Measurements from ENCODE around the gene PBX2. TPM values are rescaled to one million over a fixed set of nuclear protein-coding genes. Genes with fewer than 3 reads are reported as not detected.
"Not testable (repeated sequence)": the region's sequence is repeated elsewhere in the genome, so short reads cannot be mapped to it uniquely, and the experiment has no call there.

The PBX2 gene
- total RNA-seq, 1 donor from 2014 or later = 89.2 TPM

DNA sequence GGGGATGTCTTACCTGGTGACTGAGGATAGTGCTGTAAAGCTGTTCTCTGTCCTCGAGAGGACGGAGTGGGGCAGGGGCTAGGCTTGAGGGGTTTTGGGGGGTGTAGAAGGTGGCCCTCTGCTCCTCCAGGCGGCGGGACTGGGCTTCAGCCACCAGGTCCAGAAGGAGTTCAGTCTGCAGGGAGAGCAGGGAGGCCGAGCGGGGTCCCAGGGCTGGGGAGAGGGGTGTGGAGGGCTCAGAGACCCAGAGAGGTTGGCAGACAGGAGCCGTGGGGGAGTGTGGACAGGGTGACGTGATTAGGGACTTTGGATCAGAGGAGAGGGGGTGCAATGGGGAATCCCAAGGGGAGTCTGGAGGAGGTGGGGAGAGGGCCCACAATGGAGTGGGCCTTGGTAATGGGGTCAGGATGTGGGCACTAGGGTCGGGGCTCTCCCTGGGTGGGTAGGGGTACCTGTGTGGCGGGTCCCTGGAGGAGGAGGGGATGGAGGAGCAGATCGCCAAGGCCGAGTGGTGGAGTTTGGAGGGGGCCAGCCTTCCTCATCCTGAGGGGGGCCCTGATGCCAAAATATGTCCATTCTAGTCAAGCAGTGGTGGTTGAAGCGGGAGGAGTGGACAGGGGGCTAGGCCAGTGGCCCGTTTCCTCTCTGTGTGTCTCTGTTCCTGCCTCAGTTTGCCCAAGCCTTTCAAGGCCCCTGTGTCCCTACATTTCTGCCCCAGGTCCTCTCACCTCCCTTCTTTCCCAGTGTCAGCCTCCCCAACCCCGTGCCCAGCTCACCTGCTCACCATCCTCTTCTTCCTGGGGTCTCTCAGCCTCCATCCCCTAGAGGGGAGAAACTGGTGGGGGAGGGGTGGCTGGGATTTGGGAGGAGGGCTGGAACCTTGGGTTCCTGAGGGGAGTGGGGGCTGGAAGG lies 1.9 kb upstream of the PBX2 start:
- H3K27me3 ChIP-seq (ENCODE audit: low read depth) = no peaks in the 10 kb centered on the region
- no peaks in the 10 kb centered on the region for H3K9me3 ChIP-seq
- H3K4me1 ChIP-seq = peaks cover 73% of the 10 kb centered on the region
- TF ChIP-seq, protein P1, sequence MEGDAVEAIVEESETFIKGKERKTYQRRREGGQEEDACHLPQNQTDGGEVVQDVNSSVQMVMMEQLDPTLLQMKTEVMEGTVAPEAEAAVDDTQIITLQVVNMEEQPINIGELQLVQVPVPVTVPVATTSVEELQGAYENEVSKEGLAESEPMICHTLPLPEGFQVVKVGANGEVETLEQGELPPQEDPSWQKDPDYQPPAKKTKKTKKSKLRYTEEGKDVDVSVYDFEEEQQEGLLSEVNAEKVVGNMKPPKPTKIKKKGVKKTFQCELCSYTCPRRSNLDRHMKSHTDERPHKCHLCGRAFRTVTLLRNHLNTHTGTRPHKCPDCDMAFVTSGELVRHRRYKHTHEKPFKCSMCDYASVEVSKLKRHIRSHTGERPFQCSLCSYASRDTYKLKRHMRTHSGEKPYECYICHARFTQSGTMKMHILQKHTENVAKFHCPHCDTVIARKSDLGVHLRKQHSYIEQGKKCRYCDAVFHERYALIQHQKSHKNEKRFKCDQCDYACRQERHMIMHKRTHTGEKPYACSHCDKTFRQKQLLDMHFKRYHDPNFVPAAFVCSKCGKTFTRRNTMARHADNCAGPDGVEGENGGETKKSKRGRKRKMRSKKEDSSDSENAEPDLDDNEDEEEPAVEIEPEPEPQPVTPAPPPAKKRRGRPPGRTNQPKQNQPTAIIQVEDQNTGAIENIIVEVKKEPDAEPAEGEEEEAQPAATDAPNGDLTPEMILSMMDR (IDR thresholded peaks at IDR 0.05) = no peak
- no peak for DNase-seq
- intact Hi-C loops (cut with DNase I) = no loop called here
- ATAC-seq = no peak
- H3K4me3 ChIP-seq = peak overlapping the region; percentile 76
- peaks cover 16% of the 10 kb centered on the region for H3K36me3 ChIP-seq
- peak overlapping the region; percentile 91 for H3K27ac ChIP-seq

DNA sequence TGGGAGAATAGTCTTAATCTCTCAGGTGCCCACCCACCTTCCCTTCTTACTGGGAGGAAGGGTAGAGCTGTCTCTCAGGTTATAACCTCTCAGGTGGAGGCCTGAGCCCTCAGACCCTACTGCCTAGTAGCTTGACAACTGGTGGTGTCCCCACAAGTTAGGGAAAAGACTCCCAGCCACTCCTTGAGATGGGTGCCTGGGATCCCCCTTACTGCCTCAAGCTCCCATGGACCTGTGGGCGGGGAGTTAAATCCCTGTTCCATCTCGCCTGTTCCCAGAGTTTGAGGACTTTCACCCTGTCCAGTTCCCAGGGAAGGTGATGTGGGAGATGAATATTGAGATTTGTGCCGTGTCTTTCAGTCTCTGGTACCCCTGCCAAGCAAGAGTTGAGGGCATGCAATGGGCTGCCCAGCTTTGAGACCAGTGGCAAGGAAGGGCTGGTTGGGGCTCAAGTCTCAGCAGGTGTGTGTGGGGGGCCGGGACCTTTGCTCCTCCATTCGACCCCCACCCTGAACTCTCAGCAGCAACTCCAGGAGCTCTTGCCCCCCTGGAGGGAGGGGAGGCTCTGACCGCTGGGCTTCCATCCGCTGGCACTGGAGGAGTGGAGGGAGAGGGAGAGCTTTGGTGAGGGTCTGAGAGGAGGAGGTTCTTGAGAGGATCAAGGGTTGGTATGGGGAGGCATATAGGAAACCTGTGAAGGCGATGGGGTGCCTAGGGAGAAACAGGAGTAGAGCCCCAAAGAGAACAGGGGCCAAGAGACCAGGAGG lies 1.1 kb upstream of the PBX2 start:
- H3K4me1 ChIP-seq = peaks cover 72% of the 10 kb centered on the region
- no peak for ATAC-seq
- intact Hi-C loops (cut with DNase I) = no loop called here

DNA sequence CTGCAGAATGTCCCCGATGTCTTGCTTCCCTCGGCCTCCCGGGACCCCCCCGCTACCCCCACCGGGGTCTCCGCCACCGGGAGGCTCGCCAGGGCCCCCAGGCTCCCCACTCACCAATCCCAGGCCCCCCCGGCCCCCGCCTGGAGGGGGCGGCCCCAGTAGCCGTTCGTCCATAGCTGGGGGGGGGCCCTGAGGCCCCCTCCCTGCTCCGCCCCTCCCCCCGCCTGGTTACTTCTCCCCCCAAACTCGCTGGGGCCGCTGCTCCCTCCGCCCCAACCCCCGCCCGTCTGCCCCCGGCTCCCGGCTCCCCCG lies 304 bp downstream of the PBX2 start:
- Histone ChIP-seq H3K9me3 (no peaks in the 10 kb centered on the region), H3K4me1 (peaks cover 66% of the 10 kb centered on the region), H3K36me3 (peaks cover 26% of the 10 kb centered on the region), H3K27ac (peak overlapping the region; percentile 91), H3K4me3 (peak overlapping the region; percentile 76), H3K27me3 (ENCODE audit: low read depth) (no peaks in the 10 kb centered on the region)
- TF ChIP-seq, protein P1 (IDR thresholded peaks at IDR 0.05) = no peak
- ATAC-seq = peak; percentile 1 to 7
- no peak for DNase-seq
- intact Hi-C loops (cut with DNase I) = no loop called here

More for the DNA sequence above, 1.1 kb upstream of the PBX2 start:
- DNase-seq = no peak
- Histone ChIP-seq H3K36me3 (peaks cover 24% of the 10 kb centered on the region), H3K4me3 (peak overlapping the region; percentile 76), H3K9me3 (no peaks in the 10 kb centered on the region), H3K27ac (peak overlapping the region; percentile 91), H3K27me3 (ENCODE audit: low read depth) (no peaks in the 10 kb centered on the region)
- TF ChIP-seq, protein P1 (IDR thresholded peaks at IDR 0.05) = no peak

DNA sequence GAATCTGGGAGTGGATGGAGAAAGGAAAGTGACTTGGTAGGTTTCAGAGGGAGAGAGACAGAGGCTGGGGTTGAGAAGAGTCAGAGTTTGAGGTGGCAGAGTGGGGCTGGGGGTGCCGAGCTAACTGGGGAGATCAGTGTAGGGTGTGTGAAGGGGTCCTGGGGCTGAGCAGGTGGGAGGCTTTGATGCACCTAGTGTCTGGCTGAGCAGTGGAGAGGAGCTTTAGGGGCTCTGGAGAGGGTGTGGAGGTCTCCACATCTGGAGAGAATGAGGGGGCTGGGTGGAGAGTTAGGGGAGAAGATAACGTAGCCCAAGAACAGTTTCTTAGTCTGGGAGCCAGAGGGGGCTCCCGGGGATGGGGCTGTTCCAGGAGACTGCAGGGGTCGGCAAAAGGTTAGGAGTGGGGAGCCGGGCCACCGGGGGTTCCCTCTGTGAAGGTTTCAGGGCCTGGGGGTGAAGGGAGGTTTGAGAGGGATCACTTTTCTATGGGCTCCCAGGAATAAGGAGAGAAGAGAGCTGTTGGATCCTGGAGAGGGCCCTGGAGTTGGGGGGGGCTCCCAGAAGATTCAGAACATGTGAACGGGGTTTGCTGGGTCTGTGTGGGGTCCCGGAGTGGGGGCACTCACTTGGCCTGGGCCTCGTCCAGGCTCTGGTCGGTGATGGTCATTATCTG lies 797 bp downstream of the PBX2 start:
- H3K4me1 ChIP-seq = peaks cover 65% of the 10 kb centered on the region
- TF ChIP-seq, protein P1 (IDR thresholded peaks at IDR 0.05) = no peak
- H3K36me3 ChIP-seq = peaks cover 26% of the 10 kb centered on the region
- intact Hi-C loops (cut with DNase I) = no loop called here
- no peaks in the 10 kb centered on the region for H3K27me3 ChIP-seq (ENCODE audit: low read depth)
- ATAC-seq = peak; percentile 0 to 2
- H3K4me3 ChIP-seq = peak overlapping the region; percentile 76
- H3K9me3 ChIP-seq = no peaks in the 10 kb centered on the region
- DNase-seq = no peak
- peak overlapping the region; percentile 91 for H3K27ac ChIP-seq

DNA sequence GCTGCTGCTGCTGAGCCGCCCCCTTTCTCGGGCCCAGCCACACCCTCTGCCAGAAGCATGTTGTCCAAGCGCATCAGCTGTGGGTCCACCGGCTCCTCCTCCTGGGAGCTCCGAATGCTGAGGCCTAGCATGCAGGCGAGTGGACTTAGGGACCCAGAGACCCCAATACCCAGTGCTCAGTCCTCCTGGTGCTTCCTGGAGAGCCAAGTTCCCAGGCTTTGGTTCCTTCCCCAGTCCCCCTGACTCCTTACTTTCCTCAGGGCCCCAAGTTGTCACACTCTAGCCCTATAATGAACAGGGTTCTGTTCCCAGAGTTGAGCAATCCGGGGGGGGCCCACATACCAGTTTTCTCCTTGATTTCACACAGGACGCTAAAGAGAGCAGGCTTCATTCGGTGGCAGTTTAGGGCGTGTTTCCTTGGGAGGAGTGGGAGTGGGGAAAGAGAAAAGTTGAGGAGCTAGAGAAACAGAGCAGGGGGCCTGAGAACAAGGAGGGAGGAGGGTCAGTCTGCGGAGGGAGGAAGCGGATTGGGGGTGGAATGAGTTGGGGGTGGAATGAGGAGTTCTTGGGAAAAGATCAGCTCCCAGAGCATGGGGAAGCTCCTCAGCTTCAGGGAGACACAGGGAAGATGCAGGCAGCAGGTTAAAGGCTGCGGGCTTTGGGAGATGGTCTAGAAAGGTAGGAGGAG lies 1.5 kb downstream of the PBX2 start:
- no peaks in the 10 kb centered on the region for H3K27me3 ChIP-seq (ENCODE audit: low read depth)
- DNase-seq = no peak

DNA sequence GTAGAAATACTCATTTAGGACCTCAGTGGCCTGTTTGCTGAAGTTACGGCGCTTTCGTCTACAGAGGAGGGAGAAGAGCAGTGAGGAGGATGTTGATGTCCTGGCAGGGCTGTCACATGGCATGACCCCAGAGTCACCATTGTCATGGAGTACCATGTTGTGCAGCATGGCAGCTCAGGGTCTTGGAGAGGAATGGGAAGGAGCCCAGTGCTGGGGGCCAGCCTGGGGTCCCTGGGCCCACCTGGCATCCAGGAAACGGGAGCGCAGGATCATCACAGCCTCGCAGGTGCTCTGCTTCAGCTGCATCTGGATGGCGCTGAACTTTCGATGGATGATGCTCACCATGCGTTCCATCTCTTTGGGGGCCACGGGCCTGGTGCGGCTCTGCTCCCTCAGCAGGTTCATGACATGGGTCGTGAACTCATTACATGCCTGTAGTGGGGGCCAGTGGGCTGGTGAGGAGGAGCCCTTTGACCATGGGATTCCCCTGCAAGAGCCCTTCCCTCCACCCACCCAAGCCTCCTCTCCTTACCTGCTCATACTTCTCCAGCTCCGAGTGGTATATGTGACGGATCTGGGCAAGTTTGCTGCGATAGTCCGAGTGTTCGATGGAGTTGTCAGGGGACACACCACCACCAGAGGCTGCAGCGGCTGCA lies 2.1 kb downstream of the PBX2 start:
- Histone ChIP-seq H3K36me3 (peaks cover 32% of the 10 kb centered on the region), H3K27ac (peak overlapping the region; percentile 91), H3K4me3 (peak overlapping the region; percentile 76), H3K4me1 (peaks cover 62% of the 10 kb centered on the region)
- ATAC-seq; intact Hi-C loops (cut with DNase I); H3K27me3 ChIP-seq (ENCODE audit: low read depth); H3K9me3 ChIP-seq; DNase-seq: not testable (repeated sequence)

More for the DNA sequence above, 1.5 kb downstream of the PBX2 start:
- peak overlapping the region; percentile 91 for H3K27ac ChIP-seq
- H3K9me3 ChIP-seq = no peaks in the 10 kb centered on the region
- intact Hi-C loops (cut with DNase I) = no loop called here
- peaks cover 27% of the 10 kb centered on the region for H3K36me3 ChIP-seq
- no peak for ATAC-seq
- H3K4me3 ChIP-seq = peak overlapping the region; percentile 76
- peaks cover 65% of the 10 kb centered on the region for H3K4me1 ChIP-seq
- TF ChIP-seq, protein P1 (IDR thresholded peaks at IDR 0.05) = no peak
